Measurements from ENCODE around the gene PDK2. TPM values are rescaled to one million over a fixed set of nuclear protein-coding genes. Genes with fewer than 3 reads are reported as not detected.

Gene PDK2
- total RNA-seq, 1 experiment from 2014 or later: 9.9 TPM

DNA sequence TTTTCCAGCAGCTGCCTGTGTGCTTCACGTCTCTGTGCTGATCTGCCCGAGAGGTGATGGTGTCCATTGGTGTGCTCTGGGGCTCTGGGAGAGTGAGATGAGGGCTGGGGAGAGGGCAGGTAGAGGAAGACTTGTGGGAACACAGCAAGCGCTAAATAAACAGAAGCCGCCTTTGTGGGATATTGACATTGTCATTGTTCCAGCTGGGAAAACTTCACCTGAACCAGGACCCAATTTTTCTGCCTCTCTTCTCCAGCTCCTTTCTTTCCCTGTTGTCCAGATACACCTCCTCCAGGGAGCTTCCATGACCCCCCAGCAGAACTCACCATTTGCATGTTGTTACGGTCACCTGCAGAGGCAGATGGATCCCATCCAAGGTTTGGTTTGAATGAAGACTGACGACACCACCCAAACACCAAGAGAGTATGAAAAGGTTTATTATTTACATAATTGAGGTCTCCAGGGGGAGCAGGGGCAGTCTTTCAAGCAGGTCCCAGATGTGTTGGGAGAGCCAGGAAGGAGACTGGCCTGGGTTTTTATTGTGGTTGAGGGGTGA lies 42.8 kb upstream of the PDK2 start:
- peak overlapping the region; percentile 43 for H3K4me3 Mint-ChIP-seq (ENCODE audit: unreplicated experiment)

DNA sequence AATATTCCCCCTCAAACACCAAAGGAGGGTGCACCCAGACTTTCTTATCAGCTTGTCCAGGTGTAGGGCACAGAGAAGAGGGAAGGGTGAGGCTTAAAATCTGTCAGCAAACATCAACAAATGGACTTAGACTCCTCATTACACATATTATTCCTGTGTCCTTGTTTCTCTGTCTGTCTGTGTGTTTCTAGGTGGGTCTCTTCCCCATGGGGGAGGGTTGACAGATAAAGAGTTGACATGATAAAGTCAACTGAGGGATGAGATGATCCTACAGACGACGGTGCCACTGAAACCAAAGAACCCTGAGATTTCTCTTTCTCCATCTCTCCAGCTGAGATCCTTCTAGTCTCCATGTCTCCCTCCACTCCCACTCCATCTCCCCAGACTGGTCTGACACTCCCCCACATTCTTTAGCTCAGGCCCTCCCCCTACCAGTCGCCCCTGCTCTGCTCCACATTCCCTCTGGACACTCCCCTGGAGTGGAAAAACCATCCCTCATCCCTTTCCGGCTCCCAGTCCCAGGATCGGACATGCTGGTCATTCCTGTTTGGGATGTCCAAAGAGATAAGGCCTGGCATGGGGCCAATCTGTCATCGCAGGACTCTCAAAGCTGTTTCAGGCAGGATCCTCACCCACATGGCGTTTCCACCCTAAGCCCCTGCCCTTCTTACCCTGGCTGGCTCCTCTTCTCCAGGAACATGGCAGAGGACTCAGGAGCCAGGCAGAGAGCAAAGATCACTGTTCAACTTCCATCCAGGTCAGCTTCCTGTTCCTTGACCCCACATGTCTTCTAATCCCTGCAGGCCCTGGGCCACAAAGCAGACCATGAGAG lies 42.1 kb upstream of the PDK2 start:
- ChIA-PET POLR2A (interaction anchor here (0.7 to 8.2 kb wide), 9 partner anchors 7 to 556 kb away, joined by 3 to 329 read pairs (median 8); partner anchors contain the start of gene PDK2), CTCF (interaction anchor here (0.6 to 7.1 kb wide), 4 partner anchors 9 to 59 kb away, joined by 4 to 72 read pairs (median 4); no protein-coding TSS in a partner anchor)
- no peak for DNase-seq (ENCODE audit: unreplicated experiment)
- H3K9me3 Mint-ChIP-seq (ENCODE audit: unreplicated experiment): no peaks in the 10 kb centered on the region
- H3K4me1 Mint-ChIP-seq (ENCODE audit: insufficient read depth, unreplicated experiment): peaks cover 56% of the 10 kb centered on the region
- H3K27ac Mint-ChIP-seq (ENCODE audit: low read depth, unreplicated experiment): peak overlapping the region; percentile 86
- no peak overlapping the region for H3K4me3 Mint-ChIP-seq (ENCODE audit: unreplicated experiment)
- no TSS peak for BruUV-seq (replicated peaks)
- TF ChIP-seq, protein P1, sequence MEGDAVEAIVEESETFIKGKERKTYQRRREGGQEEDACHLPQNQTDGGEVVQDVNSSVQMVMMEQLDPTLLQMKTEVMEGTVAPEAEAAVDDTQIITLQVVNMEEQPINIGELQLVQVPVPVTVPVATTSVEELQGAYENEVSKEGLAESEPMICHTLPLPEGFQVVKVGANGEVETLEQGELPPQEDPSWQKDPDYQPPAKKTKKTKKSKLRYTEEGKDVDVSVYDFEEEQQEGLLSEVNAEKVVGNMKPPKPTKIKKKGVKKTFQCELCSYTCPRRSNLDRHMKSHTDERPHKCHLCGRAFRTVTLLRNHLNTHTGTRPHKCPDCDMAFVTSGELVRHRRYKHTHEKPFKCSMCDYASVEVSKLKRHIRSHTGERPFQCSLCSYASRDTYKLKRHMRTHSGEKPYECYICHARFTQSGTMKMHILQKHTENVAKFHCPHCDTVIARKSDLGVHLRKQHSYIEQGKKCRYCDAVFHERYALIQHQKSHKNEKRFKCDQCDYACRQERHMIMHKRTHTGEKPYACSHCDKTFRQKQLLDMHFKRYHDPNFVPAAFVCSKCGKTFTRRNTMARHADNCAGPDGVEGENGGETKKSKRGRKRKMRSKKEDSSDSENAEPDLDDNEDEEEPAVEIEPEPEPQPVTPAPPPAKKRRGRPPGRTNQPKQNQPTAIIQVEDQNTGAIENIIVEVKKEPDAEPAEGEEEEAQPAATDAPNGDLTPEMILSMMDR (IDR thresholded peaks at IDR 0.05; ENCODE audit: unreplicated experiment): no peak
- peaks cover 22% of the 10 kb centered on the region for H3K36me3 Mint-ChIP-seq (ENCODE audit: insufficient read depth, unreplicated experiment)
- no peaks in the 10 kb centered on the region for H3K27me3 Mint-ChIP-seq (ENCODE audit: insufficient read depth, unreplicated experiment)
- intact Hi-C loops (cut with micrococcal nuclease): no loop called here

More for the DNA sequence above, 42.8 kb upstream of the PDK2 start:
- POLR2A ChIA-PET: interaction anchor here (0.6 to 8.2 kb wide), 10 partner anchors 8 to 556 kb away, joined by 3 to 329 read pairs (median 4); partner anchors contain the start of gene PDK2
- Mint-ChIP-seq H3K9me3 (ENCODE audit: unreplicated experiment) (no peaks in the 10 kb centered on the region), H3K27ac (ENCODE audit: low read depth, unreplicated experiment) (peak overlapping the region; percentile 86), H3K4me1 (ENCODE audit: insufficient read depth, unreplicated experiment) (peaks cover 58% of the 10 kb centered on the region), H3K36me3 (ENCODE audit: insufficient read depth, unreplicated experiment) (peaks cover 15% of the 10 kb centered on the region), H3K27me3 (ENCODE audit: insufficient read depth, unreplicated experiment) (no peaks in the 10 kb centered on the region)
- BruUV-seq (replicated peaks): no TSS peak
- intact Hi-C loops (cut with micrococcal nuclease): no loop called here
- TF ChIP-seq, protein P1 (IDR thresholded peaks at IDR 0.05; ENCODE audit: unreplicated experiment): no peak
- CTCF ChIA-PET: interaction anchor here (0.5 to 7.1 kb wide), 6 partner anchors 25 to 545 kb away, joined by 3 to 72 read pairs (median 4); no protein-coding TSS in a partner anchor
- DNase-seq (ENCODE audit: unreplicated experiment): no peak

DNA sequence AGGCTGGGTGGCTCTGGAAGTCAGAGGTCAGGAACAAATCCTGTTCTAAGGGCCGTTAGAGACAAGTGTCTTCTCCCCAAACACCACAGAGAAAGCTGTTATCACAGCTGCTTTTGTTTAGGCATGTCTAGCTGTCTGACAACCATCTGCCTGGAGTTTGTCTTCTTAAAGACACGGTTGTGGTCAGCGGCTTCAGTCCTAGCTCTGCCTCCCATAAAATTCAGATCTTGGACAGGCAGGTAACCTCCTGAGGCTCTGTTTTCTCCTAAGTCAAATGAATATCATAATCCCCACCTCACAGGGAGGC lies 41.5 kb upstream of the PDK2 start:
- CTCF ChIA-PET: interaction anchor here (0.8 to 7.1 kb wide), 3 partner anchors 9 to 57 kb away, joined by 4 to 72 read pairs (median 4); no protein-coding TSS in a partner anchor

More for the DNA sequence above, 41.5 kb upstream of the PDK2 start:
- Mint-ChIP-seq H3K9me3 (ENCODE audit: unreplicated experiment) (no peaks in the 10 kb centered on the region), H3K4me3 (ENCODE audit: unreplicated experiment) (no peak overlapping the region), H3K27me3 (ENCODE audit: insufficient read depth, unreplicated experiment) (no peaks in the 10 kb centered on the region), H3K36me3 (ENCODE audit: insufficient read depth, unreplicated experiment) (peaks cover 24% of the 10 kb centered on the region), H3K4me1 (ENCODE audit: insufficient read depth, unreplicated experiment) (peaks cover 56% of the 10 kb centered on the region), H3K27ac (ENCODE audit: low read depth, unreplicated experiment) (no peak overlapping the region)
- POLR2A ChIA-PET: interaction anchor here (0.9 to 8.2 kb wide), 6 partner anchors 8 to 98 kb away, joined by 5 to 329 read pairs (median 44); partner anchors contain the start of gene PDK2
- no peak for DNase-seq (ENCODE audit: unreplicated experiment)
- TF ChIP-seq, protein P1 (IDR thresholded peaks at IDR 0.05; ENCODE audit: unreplicated experiment): no peak
- BruUV-seq (replicated peaks): no TSS peak
- intact Hi-C loops (cut with micrococcal nuclease): no loop called here
